Vagina (tissue), 2 donors: ENCODE results near the gene SMIM45.

Source experiments
- DNase-seq, 2 donors: peaks; one replicate each; pipeline ENCODE4 v3.0.0-alpha.2; 2017; ENCODE audit errors: extremely low spot score in 2 of 2
- H3K27ac ChIP-seq: fragments of 200-600 bp; sonication (generic); one replicate; pipeline ENCODE4 v1.5.1; 2019
- H3K27me3 ChIP-seq: fragments of 200-600 bp; sonication (generic); one replicate; pipeline ENCODE4 v1.5.1; 2019
- H3K36me3 ChIP-seq, 2 donors: fragments of 200-600 bp; sonication (generic); one replicate each; pipeline ENCODE4 v1.5.1; 2017 to 2019
- H3K4me1 ChIP-seq: fragments of 200-600 bp; sonication (generic); one replicate; pipeline ENCODE4 v1.5.1; 2019
- H3K4me3 ChIP-seq, 2 donors: fragments of 200-600 bp; sonication (generic); 1 replicate in 1 of 2; 2 replicates in 1 of 2; pipeline ENCODE4 v1.5.1; 2016 to 2019
- H3K9me3 ChIP-seq: fragments of 200-600 bp; sonication (generic); one replicate; pipeline ENCODE4 v1.5.1; 2019
- POLR2A ChIP-seq, 2 donors: fragments of 450-650 bp; IDR thresholded peaks; one replicate each; pipeline ENCODE4 v1.6.1; 2017; ENCODE audit warnings: antibody characterized with exemption in 2 of 2, mild to moderate bottlenecking in 2 of 2, moderate library complexity in 2 of 2
- POLR2AphosphoS5 ChIP-seq, 2 donors: sonication (generic); formaldehyde crosslinking; IDR thresholded peaks; one replicate each; pipeline ENCODE4 v1.9.0; 2017; ENCODE audit warnings: antibody characterized with exemption in 2 of 2, mild to moderate bottlenecking in 2 of 2, low read depth in 1 of 2; ENCODE audit not compliant: insufficient read depth in 1 of 2
- intact Hi-C: fragments of 100-400 bp; cut with DNase I; formaldehyde crosslinking; loops from one replicate; pipeline ENCODE4 v1.15.1; 2023
- TF ChIP-seq, protein P1 (sequence below), 3 experiments: fragments of 450-650 bp in 2 of 3; fragments of 200-600 bp in 1 of 3; sonication (generic) in 1 of 3; IDR thresholded peaks; one replicate each; pipeline ENCODE4 v1.5.1; 2017 to 2019; ENCODE audit warnings: antibody characterized with exemption in 3 of 3, mild to moderate bottlenecking in 2 of 3, moderate library complexity in 2 of 3

Gene SMIM45

DNA sequence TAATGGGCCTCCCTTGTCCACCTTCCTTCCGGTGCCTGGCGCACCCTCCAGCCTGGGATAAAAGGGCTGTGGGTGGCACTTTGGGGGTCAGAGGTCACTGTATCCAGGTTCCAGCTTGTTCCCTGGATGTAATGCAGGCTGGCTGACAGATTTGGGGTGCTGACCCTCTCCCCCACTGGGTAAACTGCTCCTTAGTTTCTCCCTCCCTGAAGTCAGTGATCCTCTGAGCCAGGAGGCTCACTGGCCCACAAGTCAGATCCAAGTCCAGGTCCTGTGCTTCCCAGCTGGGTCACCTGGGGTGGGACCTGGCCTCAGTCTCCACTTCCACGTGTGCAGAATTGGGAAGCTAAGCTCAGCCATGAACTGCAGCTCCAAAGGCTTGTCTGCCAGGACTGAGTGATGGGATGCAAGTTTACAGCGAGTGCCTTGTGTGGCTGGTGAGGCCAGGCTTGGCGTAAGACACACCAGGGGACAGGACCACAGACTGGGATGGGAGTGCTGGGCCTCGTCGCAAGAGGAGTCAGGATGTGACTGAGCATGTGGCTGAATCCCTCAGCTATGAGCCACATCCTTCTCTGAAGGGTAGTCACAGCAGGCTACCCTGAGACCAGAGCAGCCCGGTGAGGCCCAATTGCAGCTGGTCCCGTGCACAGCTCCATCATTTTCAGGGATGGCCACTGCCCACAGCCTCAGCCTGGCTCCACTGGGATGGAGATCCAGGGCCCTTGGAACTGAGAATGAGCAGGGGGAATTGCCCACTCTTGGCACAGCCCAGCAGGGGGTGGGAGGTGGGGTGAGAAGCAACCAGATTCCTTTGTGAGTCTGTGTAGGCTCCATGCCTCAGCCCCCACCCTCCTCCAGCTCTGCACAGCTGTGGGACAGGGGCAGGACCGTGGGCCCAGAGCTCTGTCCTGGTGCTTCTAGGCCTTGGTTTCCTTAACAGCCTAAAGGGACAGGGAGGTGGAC lies 44.2 kb upstream of the SMIM45 start:
- peaks cover 20% of the 10 kb centered on the region for H3K4me1 ChIP-seq
- intact Hi-C loops, result no loop called here
- no peak overlapping the region for H3K27ac ChIP-seq
- peaks cover 0 to 39% of the 10 kb centered on the region in 2 donors for H3K36me3 ChIP-seq
- DNase-seq, result no peak
- TF ChIP-seq POLR2A (IDR thresholded peaks at IDR 0.05) (no peak), POLR2AphosphoS5 (IDR thresholded peaks at IDR 0.05; ENCODE audit: insufficient read depth in 1 of 2, low read depth in 1 of 2) (no peak)
- TF ChIP-seq, protein P1, sequence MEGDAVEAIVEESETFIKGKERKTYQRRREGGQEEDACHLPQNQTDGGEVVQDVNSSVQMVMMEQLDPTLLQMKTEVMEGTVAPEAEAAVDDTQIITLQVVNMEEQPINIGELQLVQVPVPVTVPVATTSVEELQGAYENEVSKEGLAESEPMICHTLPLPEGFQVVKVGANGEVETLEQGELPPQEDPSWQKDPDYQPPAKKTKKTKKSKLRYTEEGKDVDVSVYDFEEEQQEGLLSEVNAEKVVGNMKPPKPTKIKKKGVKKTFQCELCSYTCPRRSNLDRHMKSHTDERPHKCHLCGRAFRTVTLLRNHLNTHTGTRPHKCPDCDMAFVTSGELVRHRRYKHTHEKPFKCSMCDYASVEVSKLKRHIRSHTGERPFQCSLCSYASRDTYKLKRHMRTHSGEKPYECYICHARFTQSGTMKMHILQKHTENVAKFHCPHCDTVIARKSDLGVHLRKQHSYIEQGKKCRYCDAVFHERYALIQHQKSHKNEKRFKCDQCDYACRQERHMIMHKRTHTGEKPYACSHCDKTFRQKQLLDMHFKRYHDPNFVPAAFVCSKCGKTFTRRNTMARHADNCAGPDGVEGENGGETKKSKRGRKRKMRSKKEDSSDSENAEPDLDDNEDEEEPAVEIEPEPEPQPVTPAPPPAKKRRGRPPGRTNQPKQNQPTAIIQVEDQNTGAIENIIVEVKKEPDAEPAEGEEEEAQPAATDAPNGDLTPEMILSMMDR (IDR thresholded peaks at IDR 0.05), result no peak
- no peak overlapping the region for H3K4me3 ChIP-seq
- H3K27me3 ChIP-seq, result peaks cover 5% of the 10 kb centered on the region
- H3K9me3 ChIP-seq, result no peaks in the 10 kb centered on the region

DNA sequence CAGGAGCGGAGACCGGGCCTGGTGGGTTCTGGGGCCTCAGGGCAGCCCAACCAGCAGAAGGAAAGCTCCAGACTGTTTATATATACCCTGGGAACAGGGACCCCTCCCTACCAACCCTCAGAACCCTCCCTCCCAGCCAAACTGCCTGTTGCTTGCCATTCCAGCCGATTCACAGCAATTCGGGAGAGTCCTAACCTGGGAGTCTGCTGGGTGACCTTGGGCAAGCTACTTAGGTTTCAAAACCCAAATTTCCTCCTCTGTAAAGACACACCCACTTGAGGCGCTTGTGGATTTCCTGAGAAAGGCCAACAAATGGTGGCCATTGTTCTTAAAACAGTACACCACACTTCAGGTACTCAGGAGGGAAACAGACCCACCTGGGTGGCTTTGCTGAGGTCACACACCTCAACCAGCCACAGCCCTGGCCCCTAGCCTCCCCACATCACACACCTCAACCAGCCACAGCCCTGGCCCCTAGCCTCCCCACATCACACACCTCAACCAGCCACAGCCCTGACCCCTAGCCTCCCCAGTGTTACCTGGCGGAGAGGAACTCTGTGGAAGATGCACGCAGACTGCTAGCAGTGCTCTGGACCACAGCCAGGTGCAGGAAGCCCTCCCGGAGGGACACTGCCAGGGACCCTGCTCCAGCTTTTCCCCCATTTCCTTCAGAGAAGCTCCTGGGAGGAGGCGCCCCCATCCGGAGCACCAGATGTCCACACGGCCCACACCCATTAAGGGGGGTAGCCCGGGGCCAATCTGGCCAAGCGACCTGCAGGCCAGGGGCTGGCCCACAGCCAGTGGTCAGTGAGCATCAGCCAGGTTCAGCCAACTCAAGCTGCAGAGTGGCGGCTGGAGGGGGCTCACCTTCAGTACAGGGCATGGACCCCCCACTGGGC lies 43.3 kb upstream of the SMIM45 start:
- H3K9me3 ChIP-seq, result no peaks in the 10 kb centered on the region
- no peak overlapping the region for H3K4me3 ChIP-seq
- H3K4me1 ChIP-seq, result peaks cover 20% of the 10 kb centered on the region
- peaks cover 0 to 30% of the 10 kb centered on the region in 2 donors for H3K36me3 ChIP-seq
- no peak overlapping the region for H3K27ac ChIP-seq
- intact Hi-C loops, result no loop called here
- TF ChIP-seq, protein P1 (IDR thresholded peaks at IDR 0.05), result no peak
- no peak for TF ChIP-seq POLR2A (IDR thresholded peaks at IDR 0.05)
- DNase-seq, result no peak
- H3K27me3 ChIP-seq, result peaks cover 11% of the 10 kb centered on the region

DNA sequence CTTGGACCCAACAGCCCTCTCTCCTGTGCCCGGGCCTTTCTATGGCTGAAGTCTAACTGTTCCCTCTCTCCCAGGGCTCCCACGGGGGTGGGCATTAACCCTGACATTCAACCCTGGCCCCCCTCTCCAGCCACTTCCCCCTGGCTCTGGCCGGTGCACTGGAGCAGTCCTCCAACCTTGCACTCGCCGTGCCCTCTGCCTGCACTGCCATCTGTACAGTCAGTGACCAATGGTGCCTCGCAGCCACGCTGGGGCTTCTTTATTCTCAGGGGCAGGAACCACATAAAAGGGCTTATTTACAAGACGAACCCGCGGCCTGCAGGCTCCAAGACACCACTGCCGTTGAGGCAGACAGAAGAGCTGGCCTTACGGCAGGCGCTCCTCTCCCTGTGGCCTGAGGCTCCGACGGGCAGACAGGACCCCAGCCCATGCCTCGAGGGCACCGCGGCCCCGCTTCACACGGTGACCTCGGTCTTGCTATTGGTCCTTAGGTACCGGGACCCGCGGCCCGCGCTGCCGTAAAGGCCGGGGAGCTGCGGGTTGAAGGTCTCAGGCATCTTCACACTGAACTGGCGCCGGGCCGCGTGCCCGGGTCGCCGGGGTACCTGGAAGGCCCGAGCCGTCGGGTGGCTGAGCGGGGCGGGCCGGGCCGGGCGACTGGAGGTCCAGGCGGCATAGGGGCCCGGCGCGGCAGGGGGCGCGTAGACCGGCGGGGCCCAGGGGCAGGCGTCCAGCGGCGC lies 42.5 kb upstream of the SMIM45 start:
- TF ChIP-seq POLR2A (IDR thresholded peaks at IDR 0.05) (no peak), POLR2AphosphoS5 (IDR thresholded peaks at IDR 0.05; ENCODE audit: insufficient read depth in 1 of 2, low read depth in 1 of 2) (no peak)
- TF ChIP-seq, protein P1 (IDR thresholded peaks at IDR 0.05), result no peak
- Histone ChIP-seq H3K4me3 (peak overlapping the region; percentile 21 to 40), H3K27ac (no peak overlapping the region), H3K36me3 (peaks cover 0 to 22% of the 10 kb centered on the region in 2 donors), H3K4me1 (peaks cover 20% of the 10 kb centered on the region), H3K9me3 (no peaks in the 10 kb centered on the region), H3K27me3 (peaks cover 11% of the 10 kb centered on the region)
- DNase-seq, result no peak
- intact Hi-C loops, result no loop called here

DNA sequence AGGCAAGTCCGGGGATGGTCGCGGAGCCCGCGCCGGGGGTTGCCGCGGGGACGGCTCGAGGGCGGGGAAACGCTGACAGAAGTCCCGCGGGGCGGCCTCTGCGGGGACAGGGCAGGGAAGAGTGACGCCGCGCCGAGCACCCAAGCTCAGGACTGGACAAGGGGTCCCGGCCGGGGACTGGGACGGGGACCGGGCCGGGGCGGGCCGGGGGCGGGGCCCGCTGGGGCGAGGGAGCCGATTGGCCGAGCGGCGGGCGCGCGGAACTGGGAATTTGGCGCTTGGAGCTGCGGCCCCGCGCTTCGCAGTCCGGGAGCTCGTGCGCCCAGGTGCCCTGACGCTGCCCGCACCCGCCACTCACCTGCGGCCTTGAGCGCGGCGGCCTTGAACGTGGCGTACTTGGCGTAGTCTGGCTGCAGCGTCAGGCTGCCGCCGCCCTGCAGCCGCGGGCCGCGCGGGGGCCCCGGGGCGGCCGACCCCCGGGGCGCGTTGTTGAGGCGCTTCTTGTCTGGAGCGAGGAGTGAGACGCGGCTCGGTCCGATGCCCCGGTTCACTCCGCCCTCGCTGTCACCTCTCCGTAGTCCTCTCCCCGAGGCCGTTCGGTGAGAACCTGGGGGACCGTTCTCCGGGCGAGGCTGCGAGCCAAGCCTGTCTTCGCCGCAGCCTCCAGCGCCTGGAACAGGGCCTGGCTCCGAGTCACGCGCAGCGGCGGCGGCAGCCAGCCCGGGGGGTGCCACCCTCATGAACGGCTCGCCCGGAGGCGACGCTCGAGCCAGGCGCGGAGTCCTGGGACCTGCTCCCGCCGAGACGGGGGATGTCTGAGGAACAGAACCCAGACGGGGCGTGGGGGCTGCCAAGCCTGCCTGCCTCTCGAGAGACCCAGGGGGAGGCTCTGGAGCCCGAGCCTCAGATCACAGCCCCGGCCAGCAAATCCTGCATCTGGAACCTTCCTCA lies 41.6 kb upstream of the SMIM45 start:
- peaks cover 19% of the 10 kb centered on the region for H3K27me3 ChIP-seq
- peak overlapping the region; percentile 21 to 40 for H3K4me3 ChIP-seq
- peaks cover 28% of the 10 kb centered on the region for H3K4me1 ChIP-seq
- no peak overlapping the region for H3K27ac ChIP-seq
- no peak for DNase-seq
- H3K36me3 ChIP-seq, result peaks cover 0 to 14% of the 10 kb centered on the region in 2 donors
- peak in 1 of 2 donors; percentile 18 for TF ChIP-seq POLR2AphosphoS5 (IDR thresholded peaks at IDR 0.05; ENCODE audit: insufficient read depth in 1 of 2, low read depth in 1 of 2)
- TF ChIP-seq, protein P1 (IDR thresholded peaks at IDR 0.05), result no peak
- H3K9me3 ChIP-seq, result no peaks in the 10 kb centered on the region
- intact Hi-C loops, result no loop called here
